Vagina (tissue), 2 donors: ENCODE measurements around the gene KCNJ15. TPM values are rescaled to one million over a fixed set of nuclear protein-coding genes. Genes with fewer than 3 reads are reported as not detected.

Source experiments
- DNase-seq, 2 donors: peaks; one replicate each; pipeline ENCODE4 v3.0.0-alpha.2; 2017; ENCODE audit errors: extremely low spot score in 2 of 2
- H3K27ac ChIP-seq: fragments of 200-600 bp; sonication (generic); one replicate; pipeline ENCODE4 v1.5.1; 2019
- H3K27me3 ChIP-seq: fragments of 200-600 bp; sonication (generic); one replicate; pipeline ENCODE4 v1.5.1; 2019
- H3K36me3 ChIP-seq, 2 donors: fragments of 200-600 bp; sonication (generic); one replicate each; pipeline ENCODE4 v1.5.1; 2017 to 2019
- H3K4me1 ChIP-seq: fragments of 200-600 bp; sonication (generic); one replicate; pipeline ENCODE4 v1.5.1; 2019
- H3K4me3 ChIP-seq, 2 donors: fragments of 200-600 bp; sonication (generic); 1 replicate in 1 of 2; 2 replicates in 1 of 2; pipeline ENCODE4 v1.5.1; 2016 to 2019
- H3K9me3 ChIP-seq: fragments of 200-600 bp; sonication (generic); one replicate; pipeline ENCODE4 v1.5.1; 2019
- CTCF ChIP-seq, 3 experiments: fragments of 450-650 bp in 2 of 3; fragments of 200-600 bp in 1 of 3; sonication (generic) in 1 of 3; IDR thresholded peaks; one replicate each; pipeline ENCODE4 v1.5.1; 2017 to 2019; ENCODE audit warnings: antibody characterized with exemption in 3 of 3, mild to moderate bottlenecking in 2 of 3, moderate library complexity in 2 of 3
- POLR2A ChIP-seq, 2 donors: fragments of 450-650 bp; IDR thresholded peaks; one replicate each; pipeline ENCODE4 v1.6.1; 2017; ENCODE audit warnings: antibody characterized with exemption in 2 of 2, mild to moderate bottlenecking in 2 of 2, moderate library complexity in 2 of 2
- POLR2AphosphoS5 ChIP-seq, 2 donors: sonication (generic); formaldehyde crosslinking; IDR thresholded peaks; one replicate each; pipeline ENCODE4 v1.9.0; 2017; ENCODE audit warnings: antibody characterized with exemption in 2 of 2, mild to moderate bottlenecking in 2 of 2, low read depth in 1 of 2; ENCODE audit not compliant: insufficient read depth in 1 of 2
- intact Hi-C: fragments of 100-400 bp; cut with DNase I; formaldehyde crosslinking; loops from one replicate; pipeline ENCODE4 v1.15.1; 2023
- total RNA-seq: library from RNA; depleted of rRNA; stranded (reverse); fragments of >200 nt; gene quantifications from one replicate; pipeline ENCODE4 v1.2.3, GENCODE V29; 2016

KCNJ15 gene
- total RNA-seq, 1 donor from 2014 or later = 12.3 TPM

- Histone ChIP-seq H3K9me3 (no peaks in the 10 kb centered on the region), H3K36me3 (no peaks in the 10 kb centered on the region), H3K4me3 (no peak overlapping the region), H3K4me1 (no peaks in the 10 kb centered on the region), H3K27ac (no peak overlapping the region), H3K27me3 (no peaks in the 10 kb centered on the region)
- DNase-seq = peak; percentile 64 to 83
- intact Hi-C loops = loop anchor here (10.0 kb wide), 2 partner anchors 141 to 201 kb away; no protein-coding TSS in a partner anchor
- peak; percentile 86 to 90 (median 88) for TF ChIP-seq CTCF (IDR thresholded peaks at IDR 0.05)
- TF ChIP-seq POLR2AphosphoS5 (IDR thresholded peaks at IDR 0.05; ENCODE audit: insufficient read depth in 1 of 2, low read depth in 1 of 2) = peak in 1 of 2 donors; percentile 25
- TF ChIP-seq POLR2A (IDR thresholded peaks at IDR 0.05) = no peak
Observed at GRCh38 chr21:38355992-38356781, 99.4 kb downstream of the KCNJ15 start.

Other genes starting within 250 kb of the KCNJ15 start
- 20.9 TPM for gene ERG, start 241.5 kb downstream of the KCNJ15 start, total RNA-seq